Neuronal stem cell (in vitro differentiated cells): ENCODE measurements around the gene FAIM2.

Experiments used
- DNase-seq: peaks from one replicate; pipeline ENCODE4 v3.0.0-alpha.2; 2013; ENCODE audit warnings: low spot score
- H2AFZ ChIP-seq: one replicate; pipeline ENCODE4 v1.6.1; 2013; ENCODE audit warnings: mild to moderate bottlenecking, low read length, inconsistent platforms
- H2AK5ac ChIP-seq: 2 replicates; pipeline ENCODE4 v1.6.1; 2013; ENCODE audit warnings: low read depth, mild to moderate bottlenecking, inconsistent platforms, low read length, moderate library complexity, mixed read lengths
- H2BK120ac ChIP-seq: 2 replicates; pipeline ENCODE4 v1.6.1; 2013; ENCODE audit warnings: low read depth, mild to moderate bottlenecking, inconsistent platforms, low read length, moderate library complexity, mixed read lengths
- H2BK12ac ChIP-seq: one replicate; pipeline ENCODE4 v1.6.1; 2013; ENCODE audit warnings: low read length, inconsistent platforms
- H2BK15ac ChIP-seq: 2 replicates; pipeline ENCODE4 v1.6.1; 2013; ENCODE audit warnings: mild to moderate bottlenecking, low read length, inconsistent platforms, mixed read lengths
- H2BK5ac ChIP-seq: one replicate; pipeline ENCODE4 v1.6.1; 2013; ENCODE audit warnings: inconsistent platforms, mild to moderate bottlenecking, low read length, moderate library complexity
- H3K14ac ChIP-seq: one replicate; pipeline ENCODE4 v1.6.1; 2013; ENCODE audit warnings: low read length, inconsistent platforms
- H3K18ac ChIP-seq: 2 replicates; pipeline ENCODE4 v1.6.1; 2013; ENCODE audit warnings: low read length, inconsistent platforms
- H3K23ac ChIP-seq: 2 replicates; pipeline ENCODE4 v1.6.1; 2013; ENCODE audit warnings: low read depth, mild to moderate bottlenecking, mixed read lengths, low read length, inconsistent platforms; ENCODE audit not compliant: poor library complexity
- H3K27ac ChIP-seq: replicated peaks from 3 replicates; pipeline ENCODE4 v1.5.1; 2013; ENCODE audit warnings: low read length, inconsistent platforms
- H3K27me3 ChIP-seq, 3 experiments: 2 replicates each; pipeline ENCODE4 v1.6.1; 2013; ENCODE audit warnings: low read length in 3 of 3, mild to moderate bottlenecking in 2 of 3, inconsistent platforms in 1 of 3, low read depth in 1 of 3, mixed read lengths in 1 of 3, moderate library complexity in 1 of 3; ENCODE audit not compliant: control insufficient read depth in 3 of 3, insufficient read depth in 3 of 3
- H3K36me3 ChIP-seq, 2 donors: replicated peaks in 1 of 2; 2 replicates each; pipeline ENCODE4 v1.6.1; 2013; ENCODE audit warnings: low read length in 2 of 2; ENCODE audit not compliant: control insufficient read depth in 2 of 2, insufficient read depth in 2 of 2
- H3K4ac ChIP-seq: 2 replicates; pipeline ENCODE4 v1.6.1; 2013; ENCODE audit warnings: inconsistent platforms, mild to moderate bottlenecking, low read length, moderate library complexity
- H3K4me1 ChIP-seq, 2 donors: 1 replicate in 1 of 2; 2 replicates in 1 of 2; pipeline ENCODE4 v1.6.1; 2013; ENCODE audit warnings: low read length in 2 of 2, low read depth in 1 of 2; ENCODE audit not compliant: control insufficient read depth in 2 of 2, insufficient read depth in 1 of 2
- H3K4me2 ChIP-seq: one replicate; pipeline ENCODE4 v1.6.1; 2013; ENCODE audit warnings: mild to moderate bottlenecking, low read length, inconsistent platforms; ENCODE audit not compliant: insufficient read depth, poor library complexity, severe bottlenecking
- H3K4me3 ChIP-seq, 2 donors: 2 replicates each; pipeline ENCODE4 v1.5.1; 2013; ENCODE audit warnings: low read length in 2 of 2, mild to moderate bottlenecking in 2 of 2, inconsistent platforms in 1 of 2, moderate library complexity in 1 of 2
- H3K79me1 ChIP-seq: one replicate; pipeline ENCODE4 v1.6.1; 2013; ENCODE audit warnings: low read depth, mild to moderate bottlenecking, inconsistent platforms, low read length, moderate library complexity
- H3K9ac ChIP-seq: one replicate; pipeline ENCODE4 v1.6.1; 2013; ENCODE audit warnings: mild to moderate bottlenecking, low read depth, low read length, inconsistent platforms; ENCODE audit not compliant: poor library complexity
- H3K9me3 ChIP-seq, 2 donors: replicated peaks in 1 of 2; 2 replicates each; pipeline versions ENCODE3 to v1.6.1; 2013; ENCODE audit warnings: low read length in 2 of 2, mild to moderate bottlenecking in 2 of 2, inconsistent platforms in 1 of 2, low read depth in 1 of 2, mixed read lengths in 1 of 2, moderate library complexity in 1 of 2; ENCODE audit not compliant: control insufficient read depth in 2 of 2, insufficient read depth in 1 of 2
- H4K8ac ChIP-seq: one replicate; pipeline ENCODE4 v1.6.1; 2013; ENCODE audit warnings: low read depth, mild to moderate bottlenecking, inconsistent platforms, low read length, moderate library complexity
- H4K91ac ChIP-seq: one replicate; pipeline ENCODE4 v1.6.1; 2013; ENCODE audit warnings: low read length, low read depth, mild to moderate bottlenecking, inconsistent platforms; ENCODE audit not compliant: poor library complexity
- WGBS, 2 donors: extraction: QIAGEN DNeasy Blood & Tissue Kit; methylation state at CpG; one replicate each; pipeline ENCODE4 v1.1.7; 2013; ENCODE audit warnings: missing lambda C conversion rate in 2 of 2, mixed read lengths in 1 of 2; ENCODE audit not compliant: insufficient read length in 2 of 2, insufficient replicate concordance in 1 of 2; ENCODE audit errors: extremely low coverage in 2 of 2; 5-methylcytosine and 5-hydroxymethylcytosine counted together

FAIM2 gene

GRCh38 chr12:49902399-49903350 lies 1.0 kb downstream of the FAIM2 start:
- H3K9me3 ChIP-seq, result no peaks in the 10 kb centered on the region
- no peak overlapping the region for H3K4ac ChIP-seq
- no peaks in the 10 kb centered on the region for H3K36me3 ChIP-seq
- peak overlapping the region; percentile 7 for H2BK120ac ChIP-seq
- H3K4me1 ChIP-seq, result peaks cover 7 to 20% of the 10 kb centered on the region in 2 donors
- no peak overlapping the region for H4K91ac ChIP-seq
- no peaks in the 10 kb centered on the region for H3K79me1 ChIP-seq
- no peak overlapping the region for H3K9ac ChIP-seq
- peak; percentile 47 for DNase-seq
- peak overlapping the region; percentile 37 for H2BK15ac ChIP-seq
- no peak overlapping the region for H4K8ac ChIP-seq
- no peak overlapping the region for H2BK5ac ChIP-seq
- WGBS, 2 donors, result no CpG with 5 or more reads among the region's 16 CpGs
- no peak overlapping the region for H3K4me3 ChIP-seq
- peak overlapping the region; percentile 76 for H3K18ac ChIP-seq
- H3K27ac ChIP-seq, result no peak overlapping the region
- H3K4me2 ChIP-seq, result no peak overlapping the region
- H3K14ac ChIP-seq, result no peak overlapping the region
- H3K27me3 ChIP-seq, result peaks cover 0 to 59% (median 4%) of the 10 kb centered on the region in 3 experiments
- peak overlapping the region; percentile 26 for H2AFZ ChIP-seq
- H2AK5ac ChIP-seq, result peak overlapping the region; percentile 78
- peak overlapping the region; percentile 67 for H2BK12ac ChIP-seq
- H3K23ac ChIP-seq, result no peak overlapping the region

DNA sequence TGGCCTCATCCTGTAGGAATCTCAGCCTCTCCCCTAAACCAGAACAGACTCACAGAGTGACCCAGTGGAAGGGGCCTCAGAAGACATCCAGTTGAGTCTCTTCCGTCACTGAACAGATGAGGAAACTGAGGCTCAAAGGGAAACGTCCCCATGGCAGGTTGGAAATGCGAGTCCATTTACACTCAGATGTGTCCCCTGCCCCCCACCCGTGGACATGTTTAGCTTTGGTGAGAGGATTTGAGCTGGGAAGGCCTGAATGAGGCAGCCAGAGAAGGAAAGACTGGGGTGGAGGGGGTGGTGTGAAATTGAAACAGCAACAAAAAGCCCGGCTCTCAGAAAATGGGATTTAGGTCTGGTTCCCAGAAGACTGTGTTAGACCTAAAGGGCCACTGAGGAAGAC lies 1.7 kb downstream of the FAIM2 start:
- H3K4me3 ChIP-seq, result no peak overlapping the region
- no peak for DNase-seq
- WGBS, 2 donors, result no CpG with 5 or more reads among the region's 5 CpGs
- H3K27me3 ChIP-seq, result peaks cover 0 to 65% (median 4%) of the 10 kb centered on the region in 3 experiments
- no peak overlapping the region for H2BK5ac ChIP-seq
- no peaks in the 10 kb centered on the region for H3K36me3 ChIP-seq
- H2BK15ac ChIP-seq, result no peak overlapping the region
- H3K4me1 ChIP-seq, result peaks cover 7 to 20% of the 10 kb centered on the region in 2 donors
- H3K79me1 ChIP-seq, result no peaks in the 10 kb centered on the region
- H2AK5ac ChIP-seq, result peak overlapping the region; percentile 78
- H3K14ac ChIP-seq, result no peak overlapping the region
- no peak overlapping the region for H3K9ac ChIP-seq
- H3K23ac ChIP-seq, result no peak overlapping the region
- H3K4ac ChIP-seq, result no peak overlapping the region
- peak overlapping the region; percentile 67 for H2BK12ac ChIP-seq
- H2BK120ac ChIP-seq, result no peak overlapping the region
- no peaks in the 10 kb centered on the region for H3K9me3 ChIP-seq
- no peak overlapping the region for H3K27ac ChIP-seq
- H3K18ac ChIP-seq, result no peak overlapping the region
- H4K91ac ChIP-seq, result no peak overlapping the region
- H3K4me2 ChIP-seq, result no peak overlapping the region
- no peak overlapping the region for H4K8ac ChIP-seq
- H2AFZ ChIP-seq, result no peak overlapping the region

DNA sequence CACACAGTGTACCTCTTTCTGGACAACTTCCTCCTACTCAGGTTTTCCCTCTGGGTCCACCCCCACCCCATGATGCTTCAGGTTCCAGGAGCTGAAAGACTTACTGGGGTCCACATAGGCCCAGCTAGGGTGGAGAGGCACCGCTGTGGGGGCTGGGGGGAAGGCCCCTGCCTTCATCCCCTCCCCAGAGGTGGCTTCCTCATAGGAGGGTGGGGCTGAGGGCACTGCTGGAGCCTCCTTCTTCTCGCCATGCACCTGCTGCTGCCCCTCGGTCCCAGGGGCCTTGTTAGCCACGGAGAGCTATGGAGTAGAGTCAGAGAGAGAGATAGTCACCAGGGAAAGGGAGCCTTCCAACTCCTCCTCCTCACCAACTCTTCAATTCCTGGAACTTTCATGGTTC lies 2.7 kb downstream of the FAIM2 start:
- H2BK15ac ChIP-seq, result peak overlapping the region; percentile 34
- no peak overlapping the region for H3K27ac ChIP-seq
- no peak overlapping the region for H2AK5ac ChIP-seq
- H2BK5ac ChIP-seq, result no peak overlapping the region
- H2BK12ac ChIP-seq, result no peak overlapping the region
- no peak overlapping the region for H3K23ac ChIP-seq
- H3K14ac ChIP-seq, result no peak overlapping the region
- H3K18ac ChIP-seq, result peak overlapping the region; percentile 55
- H3K4me2 ChIP-seq, result no peak overlapping the region
- H2AFZ ChIP-seq, result no peak overlapping the region
- no peaks in the 10 kb centered on the region for H3K79me1 ChIP-seq
- H2BK120ac ChIP-seq, result no peak overlapping the region
- peaks cover 7 to 20% of the 10 kb centered on the region in 2 donors for H3K4me1 ChIP-seq
- no peak overlapping the region for H4K8ac ChIP-seq
- no peaks in the 10 kb centered on the region for H3K36me3 ChIP-seq
- H3K4ac ChIP-seq, result no peak overlapping the region
- no peak overlapping the region for H3K9ac ChIP-seq
- WGBS, 2 donors, result no CpG with 5 or more reads among the region's 4 CpGs
- H4K91ac ChIP-seq, result no peak overlapping the region
- H3K9me3 ChIP-seq, result no peaks in the 10 kb centered on the region
- H3K4me3 ChIP-seq, result no peak overlapping the region
- peaks cover 0 to 73% (median 4%) of the 10 kb centered on the region in 3 experiments for H3K27me3 ChIP-seq
- DNase-seq, result no peak

- Histone ChIP-seq H3K36me3 (no peaks in the 10 kb centered on the region), H3K27me3 (peaks cover 0 to 75% (median 4%) of the 10 kb centered on the region in 3 experiments)
- WGBS, 2 donors, result no CpG with 5 or more reads among the region's 6 CpGs
Observed at GRCh38 chr12:49900371-49900770, 3.3 kb downstream of the FAIM2 start.

More at GRCh38 chr12:49900371-49900770, 3.3 kb downstream of the FAIM2 start:
- H3K18ac ChIP-seq, result no peak overlapping the region
- no peak overlapping the region for H3K23ac ChIP-seq
- H3K4me3 ChIP-seq, result no peak overlapping the region
- H4K91ac ChIP-seq, result no peak overlapping the region
- H3K9me3 ChIP-seq, result no peaks in the 10 kb centered on the region
- H3K14ac ChIP-seq, result no peak overlapping the region
- H2AFZ ChIP-seq, result no peak overlapping the region
- no peak overlapping the region for H2BK120ac ChIP-seq
- H4K8ac ChIP-seq, result no peak overlapping the region
- H3K4me1 ChIP-seq, result peaks cover 7 to 20% of the 10 kb centered on the region in 2 donors
- H2AK5ac ChIP-seq, result peak overlapping the region; percentile 46
- DNase-seq, result no peak
- H3K79me1 ChIP-seq, result no peaks in the 10 kb centered on the region
- H3K4ac ChIP-seq, result no peak overlapping the region
- H3K9ac ChIP-seq, result no peak overlapping the region
- no peak overlapping the region for H3K4me2 ChIP-seq
- H2BK15ac ChIP-seq, result no peak overlapping the region
- no peak overlapping the region for H2BK12ac ChIP-seq
- no peak overlapping the region for H3K27ac ChIP-seq
- peak overlapping the region; percentile 15 for H2BK5ac ChIP-seq
